K562 (cell line): ENCODE measurements around the gene VTN. TPM values are rescaled to one million over a fixed set of nuclear protein-coding genes. Genes with fewer than 3 reads are reported as not detected.
A peak's percentile ranks its signal among the peaks of the same experiment; 100 is the strongest.

Experiments
- CBX3 ChIP-seq, 2 experiments: IDR thresholded peaks; 1 replicate in 1 of 2; 2 replicates in 1 of 2; pipeline ENCODE4 v1.6.1; 2012; ENCODE audit warnings: inconsistent platforms in 2 of 2, low read length in 2 of 2, borderline replicate concordance in 1 of 2, control low read depth in 1 of 2
- CTCFL ChIP-seq: IDR thresholded peaks from 2 replicates; pipeline ENCODE4 v1.6.1; 2011; ENCODE audit warnings: borderline replicate concordance, low read depth, mild to moderate bottlenecking, moderate library complexity, low read length; ENCODE audit not compliant: insufficient read depth, poor library complexity, severe bottlenecking
- FOXA3 ChIP-seq, 2 experiments: fragments of 450-650 bp in 1 of 2; sonication (generic) in 1 of 2; formaldehyde crosslinking; IDR thresholded peaks in 1 of 2; conservative IDR thresholded peaks in 1 of 2; 2 replicates each; pipeline versions ENCODE4 v1.4.0 to v1.8.0; 2020 to 2022; ENCODE audit warnings: mild to moderate bottlenecking in 2 of 2, missing genetic modification reagents in 1 of 2
- HDAC6 ChIP-seq: IDR thresholded peaks from 2 replicates; pipeline ENCODE4 v1.6.1; 2012; ENCODE audit warnings: low read depth, mild to moderate bottlenecking, control low read depth, inconsistent platforms, low read length, moderate library complexity
- HNRNPH1 ChIP-seq: fragments of 200-400 bp; formaldehyde crosslinking; optimal IDR thresholded peaks from 2 replicates; pipeline ENCODE3; 2017; ENCODE audit warnings: low read depth, mild to moderate bottlenecking, low read length, moderate library complexity
- MCM5 ChIP-seq: fragments of 450-650 bp; IDR thresholded peaks from 2 replicates; pipeline ENCODE4 v1.6.1; 2016; ENCODE audit warnings: low read depth
- UBTF ChIP-seq, 2 experiments: IDR thresholded peaks; 2 replicates each; pipeline ENCODE4 v1.6.1; 2012; ENCODE audit warnings: improper control_type of control experiment in 2 of 2, low read depth in 2 of 2, low read length in 2 of 2, borderline replicate concordance in 1 of 2
- ZBTB11 ChIP-seq, 3 experiments: fragments of 200-800 bp in 1 of 3; fragments of 250-450 bp in 1 of 3; fragments of 450-650 bp in 1 of 3; sonication (Bioruptor Pico) in 1 of 3; sonication (Bioruptor generic) in 1 of 3; formaldehyde crosslinking in 1 of 3; IDR thresholded peaks; 2 replicates each; pipeline versions ENCODE4 v1.6.1 to v1.8.0; 2016 to 2022; ENCODE audit warnings: mild to moderate bottlenecking in 2 of 3, missing genetic modification characterization in 2 of 3, missing compliant biosample characterization in 1 of 3, moderate library complexity in 1 of 3
- polyA plus RNA-seq, 8 experiments: library from polyadenylated mRNA; depleted of rRNA in 4 of 8; stranded (reverse) in 5 of 8; unstranded in 3 of 8; fragments of >200 nt; fragmentation: Nextera tagmentation in 2 of 8; fragmentation: Illumina TruSeq in 1 of 8; extraction: Ambion mirVana in 2 of 8; extraction: Trizol in 1 of 8; gene quantifications; 2 replicates each; pipeline versions ENCODE4 v1.2.1 to v1.2.3, GENCODE V29; 2011 to 2014; ENCODE audit warnings: inconsistent platforms in 1 of 8, missing spikeins in 1 of 8
- total RNA-seq, 7 experiments: library from RNA; depleted of rRNA in 6 of 7; stranded (reverse); fragments of >200 nt in 6 of 7; fragmentation: Illumina TruSeq in 2 of 7; extraction: Trizol in 2 of 7; gene quantifications; 2 replicates each; pipeline versions ENCODE4 v1.2.1 to v1.2.3, GENCODE V29; 2011 to 2021; ENCODE audit warnings: low replicate concordance in 1 of 7
- TF ChIP-seq, protein P1 (sequence below): fragments of 250-450 bp; sonication (Bioruptor Pico); IDR thresholded peaks from 2 replicates; pipeline ENCODE4 v1.4.0; 2020; ENCODE audit warnings: mild to moderate bottlenecking, moderate library complexity
- TF ChIP-seq, protein P2 (sequence below): fragments of 450-650 bp; IDR thresholded peaks from 2 replicates; pipeline ENCODE4 v1.6.1; 2018; ENCODE audit not compliant: partially characterized antibody

Gene VTN
- total and polyA plus RNA-seq, 9 of the 15 experiments (the other 6 are each of a cell fraction or from before 2014, with no cell fraction given): 0.13 to 1.0 (median 0.29) TPM; not detected in 1

DNA sequence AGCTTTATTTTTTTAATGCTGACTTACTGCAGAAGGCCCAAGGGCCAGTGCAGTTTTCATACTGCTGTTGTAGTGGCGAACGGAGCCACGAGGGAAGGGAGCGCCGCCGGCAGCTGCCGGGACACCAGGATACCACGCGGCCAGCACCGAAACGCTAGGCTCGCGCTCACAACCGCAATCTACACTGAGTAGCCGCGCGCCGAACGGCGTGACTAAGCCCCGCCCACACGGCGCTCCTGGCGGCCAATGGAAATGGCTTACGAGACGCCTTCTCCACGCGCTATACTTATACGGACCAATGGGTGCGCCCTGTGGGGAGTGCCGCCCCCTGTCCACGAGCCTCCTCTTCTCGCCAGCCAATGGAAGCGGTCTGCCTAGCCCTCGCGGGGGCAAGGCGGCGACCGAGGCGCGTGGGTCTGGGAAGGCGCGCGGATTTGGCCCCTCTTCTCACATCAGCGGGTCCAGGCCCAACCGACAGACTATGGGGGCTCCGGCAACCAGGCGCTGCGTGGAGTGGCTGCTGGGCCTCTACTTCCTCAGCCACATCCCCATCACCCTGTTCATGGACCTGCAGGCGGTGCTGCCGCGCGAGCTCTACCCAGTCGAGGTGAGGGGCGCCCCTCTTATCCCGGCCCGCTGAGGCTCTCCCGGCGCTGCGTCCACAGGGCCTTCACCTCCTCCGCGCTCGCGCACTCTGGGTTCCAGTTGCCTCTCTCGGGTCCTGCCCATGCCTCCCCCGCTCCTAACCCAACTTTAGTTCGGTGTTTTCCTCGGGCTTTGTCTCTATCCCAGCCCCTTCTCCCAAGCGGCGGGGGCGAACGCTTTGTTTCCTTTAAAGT, 51.1 kb downstream of the VTN start, which contains the start of gene TMEM97 (continued):
- peak; percentile 7 for TF ChIP-seq CTCFL
- 0 out of 6 replicates have a peak, but pooled peaks of 1 of the 3 experiments have one; percentile 11 for TF ChIP-seq ZBTB11 (CRISPR knock-in tag; IDR thresholded peaks at IDR 0.05)
- TF ChIP-seq, protein P1, sequence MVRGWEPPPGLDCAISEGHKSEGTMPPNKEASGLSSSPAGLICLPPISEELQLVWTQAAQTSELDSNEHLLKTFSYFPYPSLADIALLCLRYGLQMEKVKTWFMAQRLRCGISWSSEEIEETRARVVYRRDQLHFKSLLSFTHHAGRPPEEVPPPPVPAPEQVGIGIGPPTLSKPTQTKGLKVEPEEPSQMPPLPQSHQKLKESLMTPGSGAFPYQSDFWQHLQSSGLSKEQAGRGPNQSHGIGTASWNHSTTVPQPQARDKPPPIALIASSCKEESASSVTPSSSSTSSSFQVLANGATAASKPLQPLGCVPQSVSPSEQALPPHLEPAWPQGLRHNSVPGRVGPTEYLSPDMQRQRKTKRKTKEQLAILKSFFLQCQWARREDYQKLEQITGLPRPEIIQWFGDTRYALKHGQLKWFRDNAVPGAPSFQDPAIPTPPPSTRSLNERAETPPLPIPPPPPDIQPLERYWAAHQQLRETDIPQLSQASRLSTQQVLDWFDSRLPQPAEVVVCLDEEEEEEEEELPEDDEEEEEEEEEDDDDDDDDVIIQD (CRISPR knock-in tag): no peak
- TF ChIP-seq HDAC6: no peak
- TF ChIP-seq, protein P2, sequence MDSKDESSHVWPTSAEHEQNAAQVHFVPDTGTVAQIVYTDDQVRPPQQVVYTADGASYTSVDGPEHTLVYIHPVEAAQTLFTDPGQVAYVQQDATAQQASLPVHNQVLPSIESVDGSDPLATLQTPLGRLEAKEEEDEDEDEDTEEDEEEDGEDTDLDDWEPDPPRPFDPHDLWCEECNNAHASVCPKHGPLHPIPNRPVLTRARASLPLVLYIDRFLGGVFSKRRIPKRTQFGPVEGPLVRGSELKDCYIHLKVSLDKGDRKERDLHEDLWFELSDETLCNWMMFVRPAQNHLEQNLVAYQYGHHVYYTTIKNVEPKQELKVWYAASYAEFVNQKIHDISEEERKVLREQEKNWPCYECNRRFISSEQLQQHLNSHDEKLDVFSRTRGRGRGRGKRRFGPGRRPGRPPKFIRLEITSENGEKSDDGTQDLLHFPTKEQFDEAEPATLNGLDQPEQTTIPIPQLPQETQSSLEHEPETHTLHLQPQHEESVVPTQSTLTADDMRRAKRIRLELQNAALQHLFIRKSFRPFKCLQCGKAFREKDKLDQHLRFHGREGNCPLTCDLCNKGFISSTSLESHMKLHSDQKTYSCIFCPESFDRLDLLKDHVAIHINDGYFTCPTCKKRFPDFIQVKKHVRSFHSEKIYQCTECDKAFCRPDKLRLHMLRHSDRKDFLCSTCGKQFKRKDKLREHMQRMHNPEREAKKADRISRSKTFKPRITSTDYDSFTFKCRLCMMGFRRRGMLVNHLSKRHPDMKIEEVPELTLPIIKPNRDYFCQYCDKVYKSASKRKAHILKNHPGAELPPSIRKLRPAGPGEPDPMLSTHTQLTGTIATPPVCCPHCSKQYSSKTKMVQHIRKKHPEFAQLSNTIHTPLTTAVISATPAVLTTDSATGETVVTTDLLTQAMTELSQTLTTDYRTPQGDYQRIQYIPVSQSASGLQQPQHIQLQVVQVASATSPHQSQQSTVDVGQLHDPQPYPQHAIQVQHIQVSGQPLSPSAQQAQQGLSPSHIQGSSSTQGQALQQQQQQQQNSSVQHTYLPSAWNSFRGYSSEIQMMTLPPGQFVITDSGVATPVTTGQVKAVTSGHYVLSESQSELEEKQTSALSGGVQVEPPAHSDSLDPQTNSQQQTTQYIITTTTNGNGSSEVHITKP: no peak
- peak in 1 of 2 experiments; percentile 43; a peak in 1 of 3 replicates for TF ChIP-seq CBX3 (IDR thresholded peaks at IDR 0.05; ENCODE audit: borderline replicate concordance in 1 of 2, low read length in 2 of 2)
- peak; percentile 58 to 84; a peak in 2 of 4 replicates for TF ChIP-seq UBTF (IDR thresholded peaks at IDR 0.05; ENCODE audit: borderline replicate concordance in 1 of 2, low read depth in 2 of 2, low read length in 2 of 2)
- no peak for TF ChIP-seq FOXA3 (CRISPR knock-in tag; conservative IDR thresholded peaks at IDR 0.05 in 1 of 2, IDR thresholded peaks at IDR 0.05 in 1 of 2)
- no peak for TF ChIP-seq MCM5
- TF ChIP-seq HNRNPH1: no peak
